Stimulated activated CD8-positive, alpha-beta memory T cell treated with anti-CD3 and anti-CD28 coated beads, Interleukin-15, amount 100 ng/mL, for 4 hours (primary cell): Measurements from ENCODE around the gene KIF16B.
"Not testable (repeated sequence)": the region's sequence is repeated elsewhere in the genome, so short reads cannot be mapped to it uniquely, and the experiment has no call there.

Experiments used
- DNase-seq, 2 donors: peaks; one replicate each; pipeline ENCODE4 v3.0.0-alpha.2; 2020; ENCODE audit warnings: low read depth in 2 of 2

The KIF16B gene

GRCh38 chr20:16573001-16573965 is at the start of gene KIF16B:
TSS of gene KIF16B (minus strand) at chr20:16573448. CDS start at chr20:16573275, 173 bp downstream.
- peak; percentile 62 to 70 for DNase-seq

GRCh38 chr20:16622501-16622900 is 49.3 kb upstream of the KIF16B start:
- DNase-seq, result no peak

GRCh38 chr20:16621435-16622141 is 48.3 kb upstream of the KIF16B start:
- no peak for DNase-seq

- no peak for DNase-seq
Measured at GRCh38 chr20:16620961-16621360, 47.7 kb upstream of the KIF16B start.

GRCh38 chr20:16619953-16620352 is 46.7 kb upstream of the KIF16B start:
- DNase-seq, result no peak

GRCh38 chr20:16617056-16617455 is 43.8 kb upstream of the KIF16B start:
- DNase-seq, result no peak

GRCh38 chr20:16616317-16616716 is 43.1 kb upstream of the KIF16B start:
- no peak for DNase-seq

GRCh38 chr20:16615199-16615598 is 42.0 kb upstream of the KIF16B start:
- no peak for DNase-seq

- DNase-seq, result no peak
Measured at GRCh38 chr20:16613954-16614353, 40.7 kb upstream of the KIF16B start.

GRCh38 chr20:16612706-16613105 is 39.5 kb upstream of the KIF16B start:
- no peak for DNase-seq

GRCh38 chr20:16611817-16612216 is 38.6 kb upstream of the KIF16B start:
- no peak for DNase-seq

- no peak for DNase-seq
Measured at GRCh38 chr20:16609066-16609465, 35.8 kb upstream of the KIF16B start.

GRCh38 chr20:16608277-16608650 is 35.0 kb upstream of the KIF16B start:
- no peak for DNase-seq

GRCh38 chr20:16607364-16608276 is 34.4 kb upstream of the KIF16B start:
- no peak for DNase-seq

GRCh38 chr20:16606468-16607070 is 33.3 kb upstream of the KIF16B start:
- no peak for DNase-seq

GRCh38 chr20:16601047-16601446 is 27.8 kb upstream of the KIF16B start:
- no peak for DNase-seq

- DNase-seq, result no peak
Measured at GRCh38 chr20:16599257-16599656, 26.0 kb upstream of the KIF16B start.

GRCh38 chr20:16596991-16597390 is 23.7 kb upstream of the KIF16B start:
- no peak for DNase-seq

- not testable (repeated sequence) for DNase-seq
Measured at GRCh38 chr20:16596404-16596803, 23.2 kb upstream of the KIF16B start.

GRCh38 chr20:16595376-16595775 is 22.1 kb upstream of the KIF16B start:
- no peak for DNase-seq

GRCh38 chr20:16590041-16590633 is 16.9 kb upstream of the KIF16B start:
- DNase-seq, result no peak
